ENCODE results near the gene UBE2D2. TPM values are rescaled to one million over a fixed set of nuclear protein-coding genes. Genes with fewer than 3 reads are reported as not detected.
A peak's percentile ranks its signal among the peaks of the same experiment; 100 is the strongest.

UBE2D2 gene
- total and polyA plus RNA-seq, 10 of the 15 experiments (the other 5 are each of a cell fraction or from before 2014, with no cell fraction given): 58.6 to 245 (median 128) TPM

DNA sequence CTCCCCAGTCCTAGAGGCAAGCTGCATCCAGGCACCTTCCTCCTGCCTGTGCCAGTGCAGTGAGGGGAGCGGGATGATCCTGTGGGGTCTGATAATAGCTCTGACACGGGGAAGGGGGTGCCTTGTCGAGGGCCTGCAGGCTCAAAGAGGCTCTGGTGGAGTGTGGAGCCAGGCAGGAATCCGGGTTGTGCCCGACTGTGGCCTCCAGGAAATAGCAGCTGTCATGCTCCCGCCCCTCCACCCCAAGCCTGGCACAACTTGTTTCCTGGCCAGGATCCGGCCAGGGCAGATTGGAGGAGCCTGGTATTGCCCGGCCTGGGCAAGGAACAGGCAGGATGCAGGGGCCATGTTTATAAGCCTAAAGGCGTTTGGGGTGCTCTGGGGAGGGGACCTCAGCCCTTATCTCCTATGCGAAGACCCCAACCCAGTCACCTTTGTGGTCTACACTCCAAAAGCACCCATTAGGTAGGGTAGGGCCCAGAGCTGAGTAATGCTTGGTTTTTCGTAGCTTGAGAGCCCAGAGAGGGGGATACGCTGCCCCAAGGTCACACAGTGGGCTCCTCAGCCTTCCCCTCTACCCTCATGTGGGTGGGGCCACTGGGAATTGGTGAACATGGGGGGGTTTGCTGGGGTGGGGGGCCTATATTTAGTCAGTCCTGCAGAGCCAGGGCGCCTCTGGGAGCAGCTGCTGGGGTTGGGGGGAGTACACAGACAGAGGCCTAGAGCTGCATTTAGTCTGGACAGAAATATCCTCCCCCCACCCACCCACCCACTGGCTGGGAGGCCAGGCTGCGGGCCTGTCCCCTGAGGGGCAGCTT, 99.2 kb downstream of the UBE2D2 start:
- H2AFZ ChIP-seq (ENCODE audit: control insufficient read depth, low read depth, low read length): no peak overlapping the region
- TF ChIP-seq NFYB (IDR thresholded peaks at IDR 0.05; ENCODE audit: insufficient read depth, low read depth, low read length) (no peak), CREB1 (IDR thresholded peaks at IDR 0.05; ENCODE audit: low read depth) (no peak), MXI1 (IDR thresholded peaks at IDR 0.05; ENCODE audit: low read depth, low read length) (no peak), ATF3 (IDR thresholded peaks at IDR 0.05; ENCODE audit: borderline replicate concordance, extremely low read depth, low read depth, low read length) (no peak), MYC (IDR thresholded peaks at IDR 0.05; ENCODE audit: insufficient read depth, insufficient read length, insufficient replicate concordance, low read length, severe bottlenecking) (no peak), POLR2AphosphoS5 (IDR thresholded peaks at IDR 0.05; ENCODE audit: low read length) (no peak), SREBF2 (IDR thresholded peaks at IDR 0.05; ENCODE audit: low read length) (no peak), EED (IDR thresholded peaks at IDR 0.05; ENCODE audit: low read depth) (0 out of 2 replicates have a peak, but pooled peaks have one; percentile 29), USF1 (IDR thresholded peaks at IDR 0.05; ENCODE audit: borderline replicate concordance, extremely low read length, insufficient read depth, low read depth, low read length) (no peak), RCOR1 (conservative IDR thresholded peaks at IDR 0.05; ENCODE audit: low read depth, low read length) (no peak)
- TF ChIP-seq, protein P1, sequence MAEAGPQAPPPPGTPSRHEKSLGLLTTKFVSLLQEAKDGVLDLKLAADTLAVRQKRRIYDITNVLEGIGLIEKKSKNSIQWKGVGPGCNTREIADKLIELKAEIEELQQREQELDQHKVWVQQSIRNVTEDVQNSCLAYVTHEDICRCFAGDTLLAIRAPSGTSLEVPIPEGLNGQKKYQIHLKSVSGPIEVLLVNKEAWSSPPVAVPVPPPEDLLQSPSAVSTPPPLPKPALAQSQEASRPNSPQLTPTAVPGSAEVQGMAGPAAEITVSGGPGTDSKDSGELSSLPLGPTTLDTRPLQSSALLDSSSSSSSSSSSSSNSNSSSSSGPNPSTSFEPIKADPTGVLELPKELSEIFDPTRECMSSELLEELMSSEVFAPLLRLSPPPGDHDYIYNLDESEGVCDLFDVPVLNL (IDR thresholded peaks at IDR 0.05; ENCODE audit: low read depth, low read length): no peak
- TF ChIP-seq, protein P2, sequence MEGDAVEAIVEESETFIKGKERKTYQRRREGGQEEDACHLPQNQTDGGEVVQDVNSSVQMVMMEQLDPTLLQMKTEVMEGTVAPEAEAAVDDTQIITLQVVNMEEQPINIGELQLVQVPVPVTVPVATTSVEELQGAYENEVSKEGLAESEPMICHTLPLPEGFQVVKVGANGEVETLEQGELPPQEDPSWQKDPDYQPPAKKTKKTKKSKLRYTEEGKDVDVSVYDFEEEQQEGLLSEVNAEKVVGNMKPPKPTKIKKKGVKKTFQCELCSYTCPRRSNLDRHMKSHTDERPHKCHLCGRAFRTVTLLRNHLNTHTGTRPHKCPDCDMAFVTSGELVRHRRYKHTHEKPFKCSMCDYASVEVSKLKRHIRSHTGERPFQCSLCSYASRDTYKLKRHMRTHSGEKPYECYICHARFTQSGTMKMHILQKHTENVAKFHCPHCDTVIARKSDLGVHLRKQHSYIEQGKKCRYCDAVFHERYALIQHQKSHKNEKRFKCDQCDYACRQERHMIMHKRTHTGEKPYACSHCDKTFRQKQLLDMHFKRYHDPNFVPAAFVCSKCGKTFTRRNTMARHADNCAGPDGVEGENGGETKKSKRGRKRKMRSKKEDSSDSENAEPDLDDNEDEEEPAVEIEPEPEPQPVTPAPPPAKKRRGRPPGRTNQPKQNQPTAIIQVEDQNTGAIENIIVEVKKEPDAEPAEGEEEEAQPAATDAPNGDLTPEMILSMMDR (IDR thresholded peaks at IDR 0.05 in 2 of 3, conservative IDR thresholded peaks at IDR 0.05 in 1 of 3; ENCODE audit: control insufficient read depth in 2 of 3, extremely low read depth in 1 of 3, insufficient read depth in 1 of 3, low read depth in 3 of 3, low read length in 3 of 3): no peak
- TF ChIP-seq, protein P3, sequence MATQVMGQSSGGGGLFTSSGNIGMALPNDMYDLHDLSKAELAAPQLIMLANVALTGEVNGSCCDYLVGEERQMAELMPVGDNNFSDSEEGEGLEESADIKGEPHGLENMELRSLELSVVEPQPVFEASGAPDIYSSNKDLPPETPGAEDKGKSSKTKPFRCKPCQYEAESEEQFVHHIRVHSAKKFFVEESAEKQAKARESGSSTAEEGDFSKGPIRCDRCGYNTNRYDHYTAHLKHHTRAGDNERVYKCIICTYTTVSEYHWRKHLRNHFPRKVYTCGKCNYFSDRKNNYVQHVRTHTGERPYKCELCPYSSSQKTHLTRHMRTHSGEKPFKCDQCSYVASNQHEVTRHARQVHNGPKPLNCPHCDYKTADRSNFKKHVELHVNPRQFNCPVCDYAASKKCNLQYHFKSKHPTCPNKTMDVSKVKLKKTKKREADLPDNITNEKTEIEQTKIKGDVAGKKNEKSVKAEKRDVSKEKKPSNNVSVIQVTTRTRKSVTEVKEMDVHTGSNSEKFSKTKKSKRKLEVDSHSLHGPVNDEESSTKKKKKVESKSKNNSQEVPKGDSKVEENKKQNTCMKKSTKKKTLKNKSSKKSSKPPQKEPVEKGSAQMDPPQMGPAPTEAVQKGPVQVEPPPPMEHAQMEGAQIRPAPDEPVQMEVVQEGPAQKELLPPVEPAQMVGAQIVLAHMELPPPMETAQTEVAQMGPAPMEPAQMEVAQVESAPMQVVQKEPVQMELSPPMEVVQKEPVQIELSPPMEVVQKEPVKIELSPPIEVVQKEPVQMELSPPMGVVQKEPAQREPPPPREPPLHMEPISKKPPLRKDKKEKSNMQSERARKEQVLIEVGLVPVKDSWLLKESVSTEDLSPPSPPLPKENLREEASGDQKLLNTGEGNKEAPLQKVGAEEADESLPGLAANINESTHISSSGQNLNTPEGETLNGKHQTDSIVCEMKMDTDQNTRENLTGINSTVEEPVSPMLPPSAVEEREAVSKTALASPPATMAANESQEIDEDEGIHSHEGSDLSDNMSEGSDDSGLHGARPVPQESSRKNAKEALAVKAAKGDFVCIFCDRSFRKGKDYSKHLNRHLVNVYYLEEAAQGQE (IDR thresholded peaks at IDR 0.05; ENCODE audit: low read depth, low read length): no peak

More for the DNA sequence above, 99.2 kb downstream of the UBE2D2 start:
- intact Hi-C loops (cut with micrococcal nuclease; ENCODE audit: unreplicated experiment): loop anchor here (5.0 kb wide), 1 partner anchor 203 kb away; no protein-coding TSS in a partner anchor
- BruUV-seq (replicated peaks): no TSS peak
- H3K4me1 ChIP-seq (ENCODE audit: control insufficient read depth, insufficient read depth, low read length): peaks cover 97% of the 10 kb centered on the region
- no peaks in the 10 kb centered on the region for H3K27me3 ChIP-seq (replicated peaks in 1 of 2; ENCODE audit: control insufficient read depth in 2 of 2, insufficient read depth in 2 of 2, low read length in 1 of 2)
- ATAC-seq (no peak; the same call in 2 of the 3 replicates), FAIRE-seq (no peak), DNase-seq (ENCODE audit: low read depth, low spot score) (no peak)
- H3K4me3 ChIP-seq: peak overlapping the region; percentile 64; the same call in 1 of the 2 replicates
- POLR2A ChIA-PET: interaction anchor here (0.6 to 16.9 kb wide), 10 partner anchors 10 to 376 kb away, joined by 3 to 163 read pairs (median 8); partner anchors contain the start of gene CXXC5
- H3K36me3 ChIP-seq (ENCODE audit: control insufficient read depth in 2 of 2, insufficient read depth in 2 of 2, low read length in 1 of 2): peaks cover 3 to 13% of the 10 kb centered on the region in 2 experiments; a peak in 3 of 4 replicates
- in situ Hi-C loops (cut with MboI): no loop called here
- peak overlapping the region; percentile 93 for H3K4me2 ChIP-seq (ENCODE audit: control insufficient read depth, insufficient read depth)
- no peaks in the 10 kb centered on the region for H3K9me3 ChIP-seq (replicated peaks; ENCODE audit: control insufficient read depth, insufficient read depth, low read length)
- CTCF ChIA-PET: interaction anchor here (0.6 to 3.8 kb wide), 8 partner anchors 9 to 107 kb away, joined by 3 to 24 read pairs (median 9); no protein-coding TSS in a partner anchor
- SMC1A ChIA-PET (ENCODE audit: uncharacterized antibody, unreplicated experiment): interaction anchor here (1.2 to 13.6 kb wide), 8 partner anchors 9 to 106 kb away, joined by 3 to 151 read pairs (median 5); partner anchors contain the start of gene CXXC5
- peak overlapping the region; percentile 80 for H3K27ac ChIP-seq (ENCODE audit: control insufficient read depth, insufficient read depth)
- RAD21 ChIA-PET (ENCODE audit: unreplicated experiment): interaction anchor here (1.0 to 14.6 kb wide), 10 partner anchors 8 to 238 kb away, joined by 3 to 186 read pairs (median 13); partner anchors contain the start of gene CXXC5
- H4K20me1 ChIP-seq (ENCODE audit: control insufficient read depth, insufficient read depth): peaks cover 4% of the 10 kb centered on the region; the same call in 1 of the 2 replicates
- peak overlapping the region; percentile 76 for H3K9ac ChIP-seq (ENCODE audit: control insufficient read depth, insufficient read depth, low read length)
- peaks cover 97% of the 10 kb centered on the region for H3K79me2 ChIP-seq (ENCODE audit: control insufficient read depth, insufficient read depth, low read length)
- WGBS (ENCODE audit: insufficient coverage, insufficient replicate concordance, low lambda C conversion rate, missing lambda C conversion rate): 15% methylated on average over 14 of the region's 14 CpGs
